ENCODE data around the gene ABHD16B. TPM values are rescaled to one million over a fixed set of nuclear protein-coding genes. Genes with fewer than 3 reads are reported as not detected.

ABHD16B gene
- total and polyA plus RNA-seq, 2 of the 13 experiments (the other 11 are each of a cell fraction or from before 2014, with no cell fraction given): not detected

GRCh38 chr20:63854766-63855362 is 6.4 kb upstream of the ABHD16B start (continued):
- TF ChIP-seq ZBTB2 (CRISPR knock-in tag; IDR thresholded peaks at IDR 0.05; ENCODE audit: low read depth): no peak
- 0 out of 2 replicates have a peak, but pooled peaks have one; percentile 34 for TF ChIP-seq ZNF329 (CRISPR knock-in tag; IDR thresholded peaks at IDR 0.05; ENCODE audit: low read depth)
- TF ChIP-seq NR2C2 (CRISPR knock-in tag; IDR thresholded peaks at IDR 0.05; ENCODE audit: borderline replicate concordance): 0 out of 2 replicates have a peak, but pooled peaks have one; percentile 9
- peak; percentile 75; the same call in 1 of the 2 replicates for TF ChIP-seq THAP7 (CRISPR knock-in tag; IDR thresholded peaks at IDR 0.05)
- TF ChIP-seq ZNF761 (CRISPR knock-in tag; conservative IDR thresholded peaks at IDR 0.05): 0 out of 2 replicates have a peak, but pooled peaks have one; percentile 4
- TF ChIP-seq ZNF33A (CRISPR knock-in tag; IDR thresholded peaks at IDR 0.05; ENCODE audit: borderline replicate concordance): no peak
- no peak for TF ChIP-seq ZBTB49 (CRISPR knock-in tag; IDR thresholded peaks at IDR 0.05; ENCODE audit: borderline replicate concordance)
- TF ChIP-seq NFIC (IDR thresholded peaks at IDR 0.05; ENCODE audit: low read length): no peak
- TF ChIP-seq ZNF263 (CRISPR knock-in tag; IDR thresholded peaks at IDR 0.05): no peak
- TF ChIP-seq SMC3 (IDR thresholded peaks at IDR 0.05; ENCODE audit: low read length): no peak
- TF ChIP-seq ZBTB4 (CRISPR knock-in tag; IDR thresholded peaks at IDR 0.05; ENCODE audit: borderline replicate concordance): 0 out of 2 replicates have a peak, but pooled peaks have one; percentile 6
- TF ChIP-seq MTF1 (CRISPR knock-in tag; IDR thresholded peaks at IDR 0.05): no peak
- TF ChIP-seq U2AF1 (optimal IDR thresholded peaks at IDR 0.05; ENCODE audit: low read depth, low read length): no peak
- peak; percentile 50 for TF ChIP-seq SRSF1 (optimal IDR thresholded peaks at IDR 0.05; ENCODE audit: low read depth, low read length)
- no peak for TF ChIP-seq NR3C1 (CRISPR knock-in tag; IDR thresholded peaks at IDR 0.05)
- TF ChIP-seq ZNF576 (CRISPR knock-in tag; IDR thresholded peaks at IDR 0.05): 0 out of 2 replicates have a peak, but pooled peaks have one; percentile 35
- TF ChIP-seq GZF1 (CRISPR knock-in tag; IDR thresholded peaks at IDR 0.05): peak; percentile 83; the same call in 1 of the 2 replicates
- TF ChIP-seq HOXA9 (CRISPR knock-in tag; IDR thresholded peaks at IDR 0.05; ENCODE audit: borderline replicate concordance): no peak
- TF ChIP-seq ZBTB8A (CRISPR knock-in tag; IDR thresholded peaks at IDR 0.05; ENCODE audit: borderline replicate concordance, low read depth): no peak
- no peak; the same call in 1 of the 2 replicates for TF ChIP-seq TBX2 (CRISPR knock-in tag; IDR thresholded peaks at IDR 0.05; ENCODE audit: borderline replicate concordance)

Data from HepG2 (cell line).